Vagina (tissue), 2 donors: ENCODE results near the gene HLA-F. TPM values are rescaled to one million over a fixed set of nuclear protein-coding genes. Genes with fewer than 3 reads are reported as not detected.

Experiments used
- DNase-seq, 2 donors: peaks; one replicate each; pipeline ENCODE4 v3.0.0-alpha.2; 2017; ENCODE audit errors: extremely low spot score in 2 of 2
- H3K27ac ChIP-seq: fragments of 200-600 bp; sonication (generic); one replicate; pipeline ENCODE4 v1.5.1; 2019
- H3K27me3 ChIP-seq: fragments of 200-600 bp; sonication (generic); one replicate; pipeline ENCODE4 v1.5.1; 2019
- H3K36me3 ChIP-seq, 2 donors: fragments of 200-600 bp; sonication (generic); one replicate each; pipeline ENCODE4 v1.5.1; 2017 to 2019
- H3K4me1 ChIP-seq: fragments of 200-600 bp; sonication (generic); one replicate; pipeline ENCODE4 v1.5.1; 2019
- H3K4me3 ChIP-seq, 2 donors: fragments of 200-600 bp; sonication (generic); 1 replicate in 1 of 2; 2 replicates in 1 of 2; pipeline ENCODE4 v1.5.1; 2016 to 2019
- H3K9me3 ChIP-seq: fragments of 200-600 bp; sonication (generic); one replicate; pipeline ENCODE4 v1.5.1; 2019
- CTCF ChIP-seq, 3 experiments: fragments of 450-650 bp in 2 of 3; fragments of 200-600 bp in 1 of 3; sonication (generic) in 1 of 3; IDR thresholded peaks; one replicate each; pipeline ENCODE4 v1.5.1; 2017 to 2019; ENCODE audit warnings: antibody characterized with exemption in 3 of 3, mild to moderate bottlenecking in 2 of 3, moderate library complexity in 2 of 3
- POLR2A ChIP-seq, 2 donors: fragments of 450-650 bp; IDR thresholded peaks; one replicate each; pipeline ENCODE4 v1.6.1; 2017; ENCODE audit warnings: antibody characterized with exemption in 2 of 2, mild to moderate bottlenecking in 2 of 2, moderate library complexity in 2 of 2
- POLR2AphosphoS5 ChIP-seq, 2 donors: sonication (generic); formaldehyde crosslinking; IDR thresholded peaks; one replicate each; pipeline ENCODE4 v1.9.0; 2017; ENCODE audit warnings: antibody characterized with exemption in 2 of 2, mild to moderate bottlenecking in 2 of 2, low read depth in 1 of 2; ENCODE audit not compliant: insufficient read depth in 1 of 2
- intact Hi-C: fragments of 100-400 bp; cut with DNase I; formaldehyde crosslinking; loops from one replicate; pipeline ENCODE4 v1.15.1; 2023
- total RNA-seq: library from RNA; depleted of rRNA; stranded (reverse); fragments of >200 nt; gene quantifications from one replicate; pipeline ENCODE4 v1.2.3, GENCODE V29; 2016

The HLA-F gene
- total RNA-seq, 1 donor from 2014 or later = 133 TPM

DNA sequence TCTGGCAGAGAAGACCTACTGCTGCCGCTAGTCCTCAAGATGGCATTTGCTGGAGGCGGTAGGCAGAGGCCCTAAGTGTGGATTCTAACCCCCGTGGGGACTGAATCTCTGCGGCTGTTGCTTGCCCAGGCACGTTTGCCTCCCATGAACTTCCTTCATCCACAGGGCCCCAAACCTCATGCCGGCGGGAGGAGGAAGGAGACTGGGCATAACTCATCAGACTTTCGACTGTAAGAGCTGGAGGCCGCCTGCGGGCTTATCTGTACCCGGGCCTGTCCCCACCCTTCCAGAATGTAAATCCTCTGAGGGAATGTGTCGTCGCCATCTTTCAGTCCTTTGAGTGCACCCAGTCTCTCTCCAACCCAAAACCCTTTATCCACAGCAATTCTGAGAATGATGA lies 43.3 kb upstream of the HLA-F start:
- TF ChIP-seq POLR2A (IDR thresholded peaks at IDR 0.05) (no peak), POLR2AphosphoS5 (IDR thresholded peaks at IDR 0.05; ENCODE audit: insufficient read depth in 1 of 2, low read depth in 1 of 2) (no peak), CTCF (IDR thresholded peaks at IDR 0.05) (no peak)
- intact Hi-C loops = no loop called here
- no peak overlapping the region for H3K27ac ChIP-seq
- no peak for DNase-seq
- H3K9me3 ChIP-seq = no peaks in the 10 kb centered on the region
- H3K36me3 ChIP-seq = no peaks in the 10 kb centered on the region
- no peaks in the 10 kb centered on the region for H3K4me1 ChIP-seq
- no peak overlapping the region for H3K4me3 ChIP-seq
- H3K27me3 ChIP-seq = no peaks in the 10 kb centered on the region

- Histone ChIP-seq H3K27ac (no peak overlapping the region), H3K9me3 (no peaks in the 10 kb centered on the region), H3K36me3 (no peaks in the 10 kb centered on the region), H3K4me1 (no peaks in the 10 kb centered on the region), H3K27me3 (no peaks in the 10 kb centered on the region), H3K4me3 (no peak overlapping the region)
- TF ChIP-seq CTCF (IDR thresholded peaks at IDR 0.05) = no peak
- TF ChIP-seq POLR2A (IDR thresholded peaks at IDR 0.05) = no peak
- TF ChIP-seq POLR2AphosphoS5 (IDR thresholded peaks at IDR 0.05; ENCODE audit: insufficient read depth in 1 of 2, low read depth in 1 of 2) = no peak
- intact Hi-C loops = no loop called here
- DNase-seq = no peak
These were observed 42.8 kb upstream of the HLA-F start for GRCh38 chr6:29680416-29680815.

DNA sequence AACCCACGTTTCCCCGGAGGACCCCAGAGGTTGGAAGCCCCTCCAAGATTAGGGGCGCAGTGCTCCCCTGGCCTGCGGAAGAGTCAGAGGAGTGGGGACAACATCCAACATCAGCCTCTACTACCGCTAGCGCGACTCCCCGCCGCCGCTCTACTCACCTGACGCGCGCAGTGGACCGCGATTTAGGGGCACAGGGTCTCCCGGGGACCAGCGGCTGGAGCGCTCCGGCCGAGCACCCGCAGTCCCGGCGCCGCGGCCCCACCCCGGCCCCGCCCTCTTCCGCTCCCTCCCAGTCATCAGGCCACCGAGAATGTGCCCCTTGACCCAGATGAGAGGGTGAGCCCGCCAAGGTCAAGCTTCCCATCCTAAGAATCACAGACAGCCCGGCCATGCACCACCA lies 42.3 kb upstream of the HLA-F start, which contains the start of gene ZFP57:
Gene ZFP57, minus strand, starts transcription at position 249 of the 400 bp plus-strand sequence. CDS start 4,149 bp downstream, outside the sequence.
- Histone ChIP-seq H3K4me1 (no peaks in the 10 kb centered on the region), H3K4me3 (no peak within 1 kb of the TSS), H3K36me3 (no peaks in the 10 kb centered on the region), H3K27ac (no peak within 1 kb of the TSS), H3K27me3 (no peaks in the 10 kb centered on the region), H3K9me3 (no peaks in the 10 kb centered on the region)
- intact Hi-C loops = no loop called here
- no peak for DNase-seq
- TF ChIP-seq POLR2A (IDR thresholded peaks at IDR 0.05) (no peak), POLR2AphosphoS5 (IDR thresholded peaks at IDR 0.05; ENCODE audit: insufficient read depth in 1 of 2, low read depth in 1 of 2) (no peak), CTCF (IDR thresholded peaks at IDR 0.05) (no peak)

GRCh38 chr6:29681811-29682210 lies 41.4 kb upstream of the HLA-F start:
- Histone ChIP-seq H3K9me3 (no peaks in the 10 kb centered on the region), H3K36me3 (no peaks in the 10 kb centered on the region), H3K27me3 (no peaks in the 10 kb centered on the region), H3K27ac (no peak overlapping the region), H3K4me3 (no peak overlapping the region), H3K4me1 (no peaks in the 10 kb centered on the region)
- TF ChIP-seq CTCF (IDR thresholded peaks at IDR 0.05) (no peak), POLR2AphosphoS5 (IDR thresholded peaks at IDR 0.05; ENCODE audit: insufficient read depth in 1 of 2, low read depth in 1 of 2) (no peak), POLR2A (IDR thresholded peaks at IDR 0.05) (no peak)
- DNase-seq = no peak
- intact Hi-C loops = no loop called here

- H3K4me3 ChIP-seq = no peak overlapping the region
- H3K27me3 ChIP-seq = no peaks in the 10 kb centered on the region
- H3K27ac ChIP-seq = no peak overlapping the region
- no peaks in the 10 kb centered on the region for H3K9me3 ChIP-seq
- H3K4me1 ChIP-seq = no peaks in the 10 kb centered on the region
- TF ChIP-seq POLR2AphosphoS5 (IDR thresholded peaks at IDR 0.05; ENCODE audit: insufficient read depth in 1 of 2, low read depth in 1 of 2) (no peak), CTCF (IDR thresholded peaks at IDR 0.05) (no peak), POLR2A (IDR thresholded peaks at IDR 0.05) (no peak)
- no peaks in the 10 kb centered on the region for H3K36me3 ChIP-seq
- intact Hi-C loops = no loop called here
- DNase-seq = no peak
These were observed 37.4 kb upstream of the HLA-F start for GRCh38 chr6:29685718-29686326.
